Esophagus squamous epithelium (tissue), 4 donors: ENCODE measurements around the gene FAIM2.

ENCODE experiments used
- POLR2A ChIP-seq, 4 donors: fragments of 450-650 bp; IDR thresholded peaks; one replicate each; pipeline ENCODE4 v1.6.1; 2017; ENCODE audit warnings: antibody characterized with exemption in 4 of 4, mild to moderate bottlenecking in 4 of 4, moderate library complexity in 3 of 4
- TF ChIP-seq, protein P1 (sequence below), 6 experiments: fragments of 450-650 bp in 4 of 6; fragments of 200-600 bp in 2 of 6; sonication (generic) in 2 of 6; IDR thresholded peaks; one replicate each; pipeline ENCODE4 v1.5.1; 2016 to 2019; ENCODE audit warnings: antibody characterized with exemption in 6 of 6, mild to moderate bottlenecking in 4 of 6, moderate library complexity in 4 of 6

DNA sequence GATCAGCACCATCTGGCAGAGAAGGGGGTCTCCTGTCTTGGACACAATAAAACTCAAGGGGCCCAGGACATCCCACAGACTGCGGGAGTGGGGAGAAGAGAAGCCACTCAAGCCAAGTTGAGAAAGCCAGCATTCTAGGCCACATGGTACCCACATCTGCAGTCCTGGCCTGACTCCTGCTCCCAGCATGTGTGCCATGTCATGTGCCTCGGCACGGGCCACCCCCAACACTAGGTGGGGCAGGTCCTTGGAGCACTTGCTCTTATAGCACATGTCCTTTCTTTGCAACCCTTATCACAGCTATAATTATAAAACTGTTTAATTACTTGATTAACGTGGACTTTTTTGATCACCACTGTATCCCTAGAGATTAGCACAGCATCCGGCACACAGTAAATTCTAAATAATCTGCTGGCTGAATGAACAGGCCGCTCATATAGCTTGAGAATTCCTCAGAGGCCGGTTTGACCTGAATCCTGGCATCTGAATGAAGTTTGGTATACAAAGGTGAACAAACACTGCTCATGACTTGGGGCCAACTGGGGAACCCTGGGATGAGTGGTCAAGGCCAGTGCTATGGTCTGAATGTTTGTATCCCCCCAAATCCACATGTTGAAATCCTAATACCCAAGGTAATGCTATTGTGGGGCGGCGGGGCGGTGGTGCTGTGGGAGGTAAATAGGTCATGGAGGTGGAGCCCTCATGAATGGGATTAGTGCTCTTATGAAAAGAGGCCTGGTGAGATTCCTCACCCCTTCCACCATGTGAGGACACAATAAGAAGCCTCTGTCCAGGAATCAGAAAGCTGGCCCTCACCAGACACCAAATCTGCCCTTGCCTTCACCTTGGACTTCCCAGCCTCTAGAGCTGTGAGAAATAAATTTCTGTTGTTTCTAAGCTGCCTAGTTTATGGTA lies 82.1 kb downstream of the FAIM2 start:
- TF ChIP-seq, protein P1, sequence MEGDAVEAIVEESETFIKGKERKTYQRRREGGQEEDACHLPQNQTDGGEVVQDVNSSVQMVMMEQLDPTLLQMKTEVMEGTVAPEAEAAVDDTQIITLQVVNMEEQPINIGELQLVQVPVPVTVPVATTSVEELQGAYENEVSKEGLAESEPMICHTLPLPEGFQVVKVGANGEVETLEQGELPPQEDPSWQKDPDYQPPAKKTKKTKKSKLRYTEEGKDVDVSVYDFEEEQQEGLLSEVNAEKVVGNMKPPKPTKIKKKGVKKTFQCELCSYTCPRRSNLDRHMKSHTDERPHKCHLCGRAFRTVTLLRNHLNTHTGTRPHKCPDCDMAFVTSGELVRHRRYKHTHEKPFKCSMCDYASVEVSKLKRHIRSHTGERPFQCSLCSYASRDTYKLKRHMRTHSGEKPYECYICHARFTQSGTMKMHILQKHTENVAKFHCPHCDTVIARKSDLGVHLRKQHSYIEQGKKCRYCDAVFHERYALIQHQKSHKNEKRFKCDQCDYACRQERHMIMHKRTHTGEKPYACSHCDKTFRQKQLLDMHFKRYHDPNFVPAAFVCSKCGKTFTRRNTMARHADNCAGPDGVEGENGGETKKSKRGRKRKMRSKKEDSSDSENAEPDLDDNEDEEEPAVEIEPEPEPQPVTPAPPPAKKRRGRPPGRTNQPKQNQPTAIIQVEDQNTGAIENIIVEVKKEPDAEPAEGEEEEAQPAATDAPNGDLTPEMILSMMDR (IDR thresholded peaks at IDR 0.05): no peak
- TF ChIP-seq POLR2A (IDR thresholded peaks at IDR 0.05): no peak
